KMS-11 (cell line): Measurements from ENCODE around the gene CASKIN2.

Experiments
- H2AFZ ChIP-seq: fragments of 200-600 bp; sonication (generic); 2 replicates; pipeline ENCODE4 v1.6.1; 2016; ENCODE audit warnings: antibody characterized with exemption, mixed run types, low read depth
- H3K27ac ChIP-seq: fragments of 200-600 bp; sonication (generic); 2 replicates; pipeline ENCODE4 v1.6.1; 2016; ENCODE audit warnings: mild to moderate bottlenecking, mixed run types
- H3K27me3 ChIP-seq: fragments of 200-600 bp; sonication (generic); 2 replicates; pipeline ENCODE4 v1.6.1; 2017; ENCODE audit warnings: mild to moderate bottlenecking, low read depth, mixed run types, moderate library complexity; ENCODE audit not compliant: insufficient read depth
- H3K36me3 ChIP-seq: fragments of 200-600 bp; sonication (generic); 2 replicates; pipeline ENCODE4 v1.6.1; 2017; ENCODE audit warnings: mild to moderate bottlenecking, mixed run types; ENCODE audit not compliant: insufficient read depth
- H3K4me1 ChIP-seq: fragments of 200-600 bp; sonication (generic); 2 replicates; pipeline ENCODE4 v1.6.1; 2016; ENCODE audit warnings: mild to moderate bottlenecking, low read depth, mixed run types; ENCODE audit not compliant: poor library complexity, severe bottlenecking
- H3K4me2 ChIP-seq: fragments of 200-600 bp; sonication (generic); 2 replicates; pipeline ENCODE4 v1.7.0; 2016; ENCODE audit warnings: mild to moderate bottlenecking, mixed run types
- H3K4me3 ChIP-seq: fragments of 200-600 bp; sonication (generic); IDR thresholded peaks from 2 replicates; pipeline ENCODE4 v1.6.1; 2017; ENCODE audit warnings: low read depth, low read length, mixed read lengths; ENCODE audit not compliant: insufficient read depth
- H3K79me2 ChIP-seq: fragments of 200-600 bp; sonication (generic); 2 replicates; pipeline ENCODE4 v1.6.1; 2016; ENCODE audit warnings: low read depth, mixed run types; ENCODE audit not compliant: insufficient read depth
- H3K9ac ChIP-seq: fragments of 200-600 bp; sonication (generic); 2 replicates; pipeline ENCODE4 v1.6.1; 2016; ENCODE audit warnings: mild to moderate bottlenecking, mixed run types
- H4K20me1 ChIP-seq: fragments of 200-600 bp; sonication (generic); 2 replicates; pipeline ENCODE4 v1.6.1; 2016; ENCODE audit warnings: mild to moderate bottlenecking, mixed run types; ENCODE audit not compliant: insufficient read depth
- TF ChIP-seq, protein P1 (sequence below): fragments of 200-600 bp; sonication (generic); conservative IDR thresholded peaks from 2 replicates; pipeline ENCODE4 v1.6.1; 2017; ENCODE audit warnings: low read depth, mild to moderate bottlenecking, antibody characterized with exemption, low read length, moderate library complexity, mixed read lengths

Gene CASKIN2

DNA sequence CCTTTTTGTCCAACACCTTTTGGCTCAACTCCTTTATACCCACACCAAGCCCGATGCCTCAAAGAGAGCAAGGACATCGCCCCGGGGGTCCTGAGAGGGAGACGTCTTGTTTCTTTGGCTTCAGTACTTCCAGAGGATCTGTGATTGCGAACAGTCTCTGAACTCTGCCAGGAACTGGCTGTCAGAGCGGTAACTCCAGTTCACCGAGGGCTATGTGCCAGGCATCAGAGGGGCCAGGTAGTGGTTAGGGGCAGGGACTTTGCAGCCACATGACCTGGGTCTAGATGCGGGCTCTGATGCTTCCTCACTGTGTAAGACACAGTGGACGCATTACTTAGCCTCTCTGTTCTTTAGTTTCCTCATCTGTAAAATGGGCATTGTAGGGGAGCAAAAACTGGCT, 31.8 kb upstream of the CASKIN2 start:
- no peaks in the 10 kb centered on the region for H4K20me1 ChIP-seq

DNA sequence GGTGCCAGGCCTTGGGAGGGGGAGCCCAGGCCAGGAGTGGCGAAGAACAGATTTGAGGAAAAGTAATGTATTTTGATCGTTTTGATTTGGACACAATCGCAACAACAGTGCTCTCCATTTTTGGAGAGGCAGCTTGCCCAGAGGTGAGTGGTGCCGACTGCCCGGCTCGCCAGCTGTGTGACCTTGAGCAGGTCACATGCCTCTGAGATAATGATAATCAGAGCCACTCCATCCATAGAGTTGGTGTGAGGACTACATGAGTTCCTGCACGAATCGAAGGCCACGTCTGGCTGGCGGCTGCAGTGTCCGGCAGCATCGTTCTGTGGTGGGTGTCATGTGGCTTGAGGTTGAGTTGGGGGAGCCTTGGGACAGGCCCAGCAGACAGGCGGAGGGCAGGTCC, 30.8 kb upstream of the CASKIN2 start:
- Histone ChIP-seq H3K9ac (no peak overlapping the region), H3K27ac (no peak overlapping the region), H4K20me1 (no peaks in the 10 kb centered on the region), H3K27me3 (no peaks in the 10 kb centered on the region), H3K79me2 (no peaks in the 10 kb centered on the region), H3K4me3 (no peak overlapping the region), H3K4me2 (no peak overlapping the region), H3K4me1 (no peaks in the 10 kb centered on the region), H2AFZ (no peak overlapping the region), H3K36me3 (no peaks in the 10 kb centered on the region)
- TF ChIP-seq, protein P1, sequence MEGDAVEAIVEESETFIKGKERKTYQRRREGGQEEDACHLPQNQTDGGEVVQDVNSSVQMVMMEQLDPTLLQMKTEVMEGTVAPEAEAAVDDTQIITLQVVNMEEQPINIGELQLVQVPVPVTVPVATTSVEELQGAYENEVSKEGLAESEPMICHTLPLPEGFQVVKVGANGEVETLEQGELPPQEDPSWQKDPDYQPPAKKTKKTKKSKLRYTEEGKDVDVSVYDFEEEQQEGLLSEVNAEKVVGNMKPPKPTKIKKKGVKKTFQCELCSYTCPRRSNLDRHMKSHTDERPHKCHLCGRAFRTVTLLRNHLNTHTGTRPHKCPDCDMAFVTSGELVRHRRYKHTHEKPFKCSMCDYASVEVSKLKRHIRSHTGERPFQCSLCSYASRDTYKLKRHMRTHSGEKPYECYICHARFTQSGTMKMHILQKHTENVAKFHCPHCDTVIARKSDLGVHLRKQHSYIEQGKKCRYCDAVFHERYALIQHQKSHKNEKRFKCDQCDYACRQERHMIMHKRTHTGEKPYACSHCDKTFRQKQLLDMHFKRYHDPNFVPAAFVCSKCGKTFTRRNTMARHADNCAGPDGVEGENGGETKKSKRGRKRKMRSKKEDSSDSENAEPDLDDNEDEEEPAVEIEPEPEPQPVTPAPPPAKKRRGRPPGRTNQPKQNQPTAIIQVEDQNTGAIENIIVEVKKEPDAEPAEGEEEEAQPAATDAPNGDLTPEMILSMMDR, result no peak

More for the DNA sequence above, 31.8 kb upstream of the CASKIN2 start:
- H3K36me3 ChIP-seq, result no peaks in the 10 kb centered on the region
- H3K27me3 ChIP-seq, result no peaks in the 10 kb centered on the region
- no peak overlapping the region for H3K9ac ChIP-seq
- no peaks in the 10 kb centered on the region for H3K4me1 ChIP-seq
- H2AFZ ChIP-seq, result no peak overlapping the region
- H3K79me2 ChIP-seq, result no peaks in the 10 kb centered on the region
- H3K27ac ChIP-seq, result no peak overlapping the region
- H3K4me2 ChIP-seq, result no peak overlapping the region
- no peak overlapping the region for H3K4me3 ChIP-seq
- TF ChIP-seq, protein P1, result no peak

DNA sequence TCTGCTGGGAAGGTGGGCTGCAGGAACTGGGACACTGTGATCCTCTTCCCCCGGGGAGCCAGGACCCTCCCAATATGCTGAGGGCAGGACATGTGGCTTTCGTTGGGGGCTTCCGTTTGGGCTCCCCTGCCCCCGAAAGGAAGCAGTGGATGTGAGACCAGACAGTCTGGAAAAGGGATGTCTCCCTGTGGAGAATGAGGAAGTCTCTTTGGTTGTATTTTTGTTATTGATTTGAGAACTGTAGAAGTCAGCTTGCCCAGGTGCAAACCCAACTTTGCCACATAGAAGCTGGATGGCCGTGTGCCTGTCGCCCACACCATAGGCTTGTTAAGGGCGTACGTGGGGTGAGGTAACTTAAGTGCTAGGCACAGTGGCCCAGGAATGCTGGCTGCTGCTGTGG, 28.9 kb upstream of the CASKIN2 start:
- H3K36me3 ChIP-seq, result no peaks in the 10 kb centered on the region
- H2AFZ ChIP-seq, result no peak overlapping the region
- H3K9ac ChIP-seq, result no peak overlapping the region
- no peak overlapping the region for H3K4me2 ChIP-seq
- H3K4me3 ChIP-seq, result no peak overlapping the region
- H3K27me3 ChIP-seq, result no peaks in the 10 kb centered on the region
- H3K79me2 ChIP-seq, result no peaks in the 10 kb centered on the region
- TF ChIP-seq, protein P1, result no peak
- H3K27ac ChIP-seq, result no peak overlapping the region
- H3K4me1 ChIP-seq, result no peaks in the 10 kb centered on the region
- no peaks in the 10 kb centered on the region for H4K20me1 ChIP-seq

DNA sequence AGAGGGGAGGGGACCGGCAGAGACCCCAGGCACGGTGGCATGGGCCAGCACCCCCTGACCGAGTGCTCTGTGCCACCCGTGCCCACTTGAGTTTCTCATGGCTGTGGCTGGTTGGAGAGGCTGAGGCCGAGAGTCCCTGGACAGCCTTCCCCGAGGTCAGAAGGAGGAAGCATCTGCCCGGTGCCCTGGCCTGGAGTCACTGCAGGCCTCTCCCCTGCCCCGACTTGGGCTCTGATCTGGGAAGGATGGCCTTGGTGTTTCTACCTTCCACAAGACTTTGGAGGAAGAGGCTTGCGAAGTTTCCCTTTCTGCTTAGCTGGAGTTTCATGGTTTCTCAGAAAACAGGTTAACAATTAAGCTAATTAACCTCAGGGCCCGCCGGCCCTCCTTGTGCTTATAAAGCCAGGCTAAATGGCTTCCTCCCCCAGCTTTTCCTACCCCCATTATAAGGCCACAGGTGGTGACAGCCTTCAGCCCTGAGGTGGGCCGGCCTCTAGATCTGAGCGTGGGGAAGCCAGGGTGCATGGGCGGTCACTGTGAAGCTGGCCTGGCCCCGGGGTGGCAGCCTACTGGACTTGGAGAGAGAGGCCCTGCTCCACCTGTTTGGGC, 27.5 kb upstream of the CASKIN2 start:
- Histone ChIP-seq H3K9ac (no peak overlapping the region), H3K4me1 (no peaks in the 10 kb centered on the region), H3K27ac (no peak overlapping the region), H3K4me3 (no peak overlapping the region), H4K20me1 (no peaks in the 10 kb centered on the region), H3K4me2 (no peak overlapping the region), H3K79me2 (no peaks in the 10 kb centered on the region), H3K36me3 (no peaks in the 10 kb centered on the region), H2AFZ (no peak overlapping the region), H3K27me3 (no peaks in the 10 kb centered on the region)
- TF ChIP-seq, protein P1, result no peak
